ENCODE results near the gene HSPB1. TPM values are rescaled to one million over a fixed set of nuclear protein-coding genes. Genes with fewer than 3 reads are reported as not detected.

Gene HSPB1
- total RNA-seq, 1 experiment from 2014 or later = 202 TPM

DNA sequence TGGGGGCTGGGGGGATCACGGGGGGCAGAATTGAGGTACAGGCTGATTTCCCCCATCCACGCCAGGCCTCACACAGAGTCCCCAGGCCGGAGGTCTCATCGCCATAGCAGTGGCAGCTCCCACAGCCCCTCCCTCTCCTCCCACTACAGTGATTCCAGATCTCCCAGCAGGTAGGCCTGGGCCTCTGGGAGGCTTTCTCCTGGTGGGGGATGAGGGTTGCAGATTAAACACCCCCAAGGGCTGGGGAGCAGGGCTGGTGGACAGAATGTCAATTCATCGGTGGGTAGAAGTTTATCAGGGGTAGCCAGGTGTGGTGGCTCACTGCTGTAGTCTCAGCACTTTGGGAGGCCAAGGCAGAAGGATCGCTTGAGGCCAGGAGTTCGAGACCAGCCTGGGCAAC, 37.2 kb upstream of the HSPB1 start (continued):
- TF ChIP-seq, protein P1, sequence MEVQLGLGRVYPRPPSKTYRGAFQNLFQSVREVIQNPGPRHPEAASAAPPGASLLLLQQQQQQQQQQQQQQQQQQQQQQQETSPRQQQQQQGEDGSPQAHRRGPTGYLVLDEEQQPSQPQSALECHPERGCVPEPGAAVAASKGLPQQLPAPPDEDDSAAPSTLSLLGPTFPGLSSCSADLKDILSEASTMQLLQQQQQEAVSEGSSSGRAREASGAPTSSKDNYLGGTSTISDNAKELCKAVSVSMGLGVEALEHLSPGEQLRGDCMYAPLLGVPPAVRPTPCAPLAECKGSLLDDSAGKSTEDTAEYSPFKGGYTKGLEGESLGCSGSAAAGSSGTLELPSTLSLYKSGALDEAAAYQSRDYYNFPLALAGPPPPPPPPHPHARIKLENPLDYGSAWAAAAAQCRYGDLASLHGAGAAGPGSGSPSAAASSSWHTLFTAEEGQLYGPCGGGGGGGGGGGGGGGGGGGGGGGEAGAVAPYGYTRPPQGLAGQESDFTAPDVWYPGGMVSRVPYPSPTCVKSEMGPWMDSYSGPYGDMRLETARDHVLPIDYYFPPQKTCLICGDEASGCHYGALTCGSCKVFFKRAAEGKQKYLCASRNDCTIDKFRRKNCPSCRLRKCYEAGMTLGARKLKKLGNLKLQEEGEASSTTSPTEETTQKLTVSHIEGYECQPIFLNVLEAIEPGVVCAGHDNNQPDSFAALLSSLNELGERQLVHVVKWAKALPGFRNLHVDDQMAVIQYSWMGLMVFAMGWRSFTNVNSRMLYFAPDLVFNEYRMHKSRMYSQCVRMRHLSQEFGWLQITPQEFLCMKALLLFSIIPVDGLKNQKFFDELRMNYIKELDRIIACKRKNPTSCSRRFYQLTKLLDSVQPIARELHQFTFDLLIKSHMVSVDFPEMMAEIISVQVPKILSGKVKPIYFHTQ (CRISPR knock-in tag; IDR thresholded peaks at IDR 0.05) = no peak
- TF ChIP-seq ZBTB21 (CRISPR knock-in tag; IDR thresholded peaks at IDR 0.05; ENCODE audit: borderline replicate concordance) (no peak), ZNF138 (CRISPR knock-in tag; conservative IDR thresholded peaks at IDR 0.05) (no peak)

DNA sequence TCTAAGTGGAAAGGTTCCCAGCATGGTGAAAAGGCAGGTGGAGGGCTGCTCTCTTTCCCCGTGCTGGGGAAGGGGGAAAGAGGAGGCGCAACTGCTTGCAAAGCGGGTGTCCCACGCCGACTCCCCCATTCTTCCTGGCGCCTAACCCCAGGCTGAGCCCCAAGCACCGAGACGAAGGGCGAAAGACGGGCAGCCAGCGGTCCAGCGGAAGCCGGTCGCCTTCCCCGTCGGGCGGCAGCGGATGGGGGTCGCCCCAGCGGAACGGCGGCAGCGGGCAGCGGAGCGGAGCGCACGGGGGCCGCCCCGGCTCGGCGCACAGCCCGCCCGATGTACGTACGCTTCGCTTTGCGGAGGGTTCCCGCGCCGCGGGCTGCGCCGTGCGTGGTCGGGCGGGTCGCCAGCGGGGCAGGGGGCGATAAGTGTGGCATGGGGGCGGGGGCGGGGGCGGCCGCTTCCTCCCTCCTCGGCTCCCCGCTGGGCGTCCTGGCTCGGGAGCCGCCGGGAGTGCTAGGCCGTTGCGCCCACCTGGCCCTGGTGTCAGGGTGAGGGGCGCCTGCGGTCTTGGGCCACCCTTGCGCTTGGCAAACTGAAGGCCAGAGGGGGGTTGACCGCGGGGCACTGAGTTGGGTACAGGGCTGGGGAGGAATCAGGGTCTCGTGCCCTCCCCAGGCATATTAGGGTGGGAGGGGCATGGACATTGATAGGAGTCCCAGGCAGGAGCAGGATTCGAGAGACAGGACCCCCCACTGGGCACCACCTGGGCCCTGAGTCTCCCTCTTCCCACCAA, 35.2 kb upstream of the HSPB1 start:
- Mint-ChIP-seq H3K27me3 (ENCODE audit: low read depth) (peaks cover 4% of the 10 kb centered on the region; the same call in 1 of the 2 replicates), H3K9me3 (no peaks in the 10 kb centered on the region), H3K4me1 (peaks cover 32% of the 10 kb centered on the region), H3K36me3 (no peaks in the 10 kb centered on the region), H3K27ac (no peak overlapping the region), H3K4me3 (peak overlapping the region; percentile 67)
- DNase-seq (ENCODE audit: low spot score) (peak; percentile 59), ATAC-seq (peak; percentile 12)
- ChIA-PET CTCF (interaction anchor here (0.6 to 1.5 kb wide), 2 partner anchors 89 kb away, joined by 3 read pairs; no protein-coding TSS in a partner anchor), POLR2A (no interaction called here)
- TF ChIP-seq, protein P2, sequence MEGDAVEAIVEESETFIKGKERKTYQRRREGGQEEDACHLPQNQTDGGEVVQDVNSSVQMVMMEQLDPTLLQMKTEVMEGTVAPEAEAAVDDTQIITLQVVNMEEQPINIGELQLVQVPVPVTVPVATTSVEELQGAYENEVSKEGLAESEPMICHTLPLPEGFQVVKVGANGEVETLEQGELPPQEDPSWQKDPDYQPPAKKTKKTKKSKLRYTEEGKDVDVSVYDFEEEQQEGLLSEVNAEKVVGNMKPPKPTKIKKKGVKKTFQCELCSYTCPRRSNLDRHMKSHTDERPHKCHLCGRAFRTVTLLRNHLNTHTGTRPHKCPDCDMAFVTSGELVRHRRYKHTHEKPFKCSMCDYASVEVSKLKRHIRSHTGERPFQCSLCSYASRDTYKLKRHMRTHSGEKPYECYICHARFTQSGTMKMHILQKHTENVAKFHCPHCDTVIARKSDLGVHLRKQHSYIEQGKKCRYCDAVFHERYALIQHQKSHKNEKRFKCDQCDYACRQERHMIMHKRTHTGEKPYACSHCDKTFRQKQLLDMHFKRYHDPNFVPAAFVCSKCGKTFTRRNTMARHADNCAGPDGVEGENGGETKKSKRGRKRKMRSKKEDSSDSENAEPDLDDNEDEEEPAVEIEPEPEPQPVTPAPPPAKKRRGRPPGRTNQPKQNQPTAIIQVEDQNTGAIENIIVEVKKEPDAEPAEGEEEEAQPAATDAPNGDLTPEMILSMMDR (IDR thresholded peaks at IDR 0.05) = no peak
- TF ChIP-seq TEAD1 (CRISPR knock-in tag; IDR thresholded peaks at IDR 0.05) (0 out of 2 replicates have a peak, but pooled peaks have one; percentile 13), ZNF416 (CRISPR knock-in tag; IDR thresholded peaks at IDR 0.05) (no peak), TCF7 (CRISPR knock-in tag; IDR thresholded peaks at IDR 0.05; ENCODE audit: low read depth) (no peak), FOXJ3 (CRISPR knock-in tag; IDR thresholded peaks at IDR 0.05; ENCODE audit: borderline replicate concordance) (no peak), SP1 (CRISPR knock-in tag; conservative IDR thresholded peaks at IDR 0.05) (peak; percentile 39; the same call in 1 of the 2 replicates), ZNF671 (CRISPR knock-in tag; IDR thresholded peaks at IDR 0.05) (no peak), ZNF263 (CRISPR knock-in tag; IDR thresholded peaks at IDR 0.05; ENCODE audit: low read depth) (no peak), MAX (CRISPR knock-in tag; IDR thresholded peaks at IDR 0.05) (peak; percentile 57; the same call in 1 of the 2 replicates), ZNF138 (CRISPR knock-in tag; conservative IDR thresholded peaks at IDR 0.05) (no peak; the same call in 1 of the 2 replicates), NR3C1 (CRISPR knock-in tag; conservative IDR thresholded peaks at IDR 0.05; ENCODE audit: low read depth) (0 out of 2 replicates have a peak, but pooled peaks have one; percentile 61), MXD4 (CRISPR knock-in tag; IDR thresholded peaks at IDR 0.05; ENCODE audit: borderline replicate concordance) (no peak), IRF2 (CRISPR knock-in tag; IDR thresholded peaks at IDR 0.05; ENCODE audit: borderline replicate concordance, low read depth) (no peak), FOXP1 (CRISPR knock-in tag; IDR thresholded peaks at IDR 0.05; ENCODE audit: borderline replicate concordance) (peak; percentile 78; the same call in 1 of the 2 replicates), ZNF423 (CRISPR knock-in tag; IDR thresholded peaks at IDR 0.05) (peak; percentile 74), CBFB (CRISPR knock-in tag; IDR thresholded peaks at IDR 0.05; ENCODE audit: low read depth) (no peak), NFYB (CRISPR knock-in tag; conservative IDR thresholded peaks at IDR 0.05; ENCODE audit: low read depth) (no peak), KAT7 (CRISPR knock-in tag; IDR thresholded peaks at IDR 0.05; ENCODE audit: borderline replicate concordance) (peak; percentile 78; the same call in 1 of the 2 replicates), TP53 (CRISPR knock-in tag; IDR thresholded peaks at IDR 0.05) (0 out of 2 replicates have a peak, but pooled peaks have one; percentile 39)
- TF ChIP-seq, protein P3, sequence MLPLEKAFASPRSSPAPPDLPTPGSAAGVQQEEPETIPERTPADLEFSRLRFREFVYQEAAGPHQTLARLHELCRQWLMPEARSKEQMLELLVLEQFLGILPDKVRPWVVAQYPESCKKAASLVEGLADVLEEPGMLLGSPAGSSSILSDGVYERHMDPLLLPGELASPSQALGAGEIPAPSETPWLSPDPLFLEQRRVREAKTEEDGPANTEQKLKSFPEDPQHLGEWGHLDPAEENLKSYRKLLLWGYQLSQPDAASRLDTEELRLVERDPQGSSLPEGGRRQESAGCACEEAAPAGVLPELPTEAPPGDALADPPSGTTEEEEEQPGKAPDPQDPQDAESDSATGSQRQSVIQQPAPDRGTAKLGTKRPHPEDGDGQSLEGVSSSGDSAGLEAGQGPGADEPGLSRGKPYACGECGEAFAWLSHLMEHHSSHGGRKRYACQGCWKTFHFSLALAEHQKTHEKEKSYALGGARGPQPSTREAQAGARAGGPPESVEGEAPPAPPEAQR (CRISPR knock-in tag; IDR thresholded peaks at IDR 0.05) = no peak
- TF ChIP-seq, protein P4, sequence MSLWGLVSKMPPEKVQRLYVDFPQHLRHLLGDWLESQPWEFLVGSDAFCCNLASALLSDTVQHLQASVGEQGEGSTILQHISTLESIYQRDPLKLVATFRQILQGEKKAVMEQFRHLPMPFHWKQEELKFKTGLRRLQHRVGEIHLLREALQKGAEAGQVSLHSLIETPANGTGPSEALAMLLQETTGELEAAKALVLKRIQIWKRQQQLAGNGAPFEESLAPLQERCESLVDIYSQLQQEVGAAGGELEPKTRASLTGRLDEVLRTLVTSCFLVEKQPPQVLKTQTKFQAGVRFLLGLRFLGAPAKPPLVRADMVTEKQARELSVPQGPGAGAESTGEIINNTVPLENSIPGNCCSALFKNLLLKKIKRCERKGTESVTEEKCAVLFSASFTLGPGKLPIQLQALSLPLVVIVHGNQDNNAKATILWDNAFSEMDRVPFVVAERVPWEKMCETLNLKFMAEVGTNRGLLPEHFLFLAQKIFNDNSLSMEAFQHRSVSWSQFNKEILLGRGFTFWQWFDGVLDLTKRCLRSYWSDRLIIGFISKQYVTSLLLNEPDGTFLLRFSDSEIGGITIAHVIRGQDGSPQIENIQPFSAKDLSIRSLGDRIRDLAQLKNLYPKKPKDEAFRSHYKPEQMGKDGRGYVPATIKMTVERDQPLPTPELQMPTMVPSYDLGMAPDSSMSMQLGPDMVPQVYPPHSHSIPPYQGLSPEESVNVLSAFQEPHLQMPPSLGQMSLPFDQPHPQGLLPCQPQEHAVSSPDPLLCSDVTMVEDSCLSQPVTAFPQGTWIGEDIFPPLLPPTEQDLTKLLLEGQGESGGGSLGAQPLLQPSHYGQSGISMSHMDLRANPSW (CRISPR knock-in tag; conservative IDR thresholded peaks at IDR 0.05; ENCODE audit: low read depth) = no peak

Measured in WTC11 (cell line).